ENCODE measurements around the gene UBE2R2.

DNA sequence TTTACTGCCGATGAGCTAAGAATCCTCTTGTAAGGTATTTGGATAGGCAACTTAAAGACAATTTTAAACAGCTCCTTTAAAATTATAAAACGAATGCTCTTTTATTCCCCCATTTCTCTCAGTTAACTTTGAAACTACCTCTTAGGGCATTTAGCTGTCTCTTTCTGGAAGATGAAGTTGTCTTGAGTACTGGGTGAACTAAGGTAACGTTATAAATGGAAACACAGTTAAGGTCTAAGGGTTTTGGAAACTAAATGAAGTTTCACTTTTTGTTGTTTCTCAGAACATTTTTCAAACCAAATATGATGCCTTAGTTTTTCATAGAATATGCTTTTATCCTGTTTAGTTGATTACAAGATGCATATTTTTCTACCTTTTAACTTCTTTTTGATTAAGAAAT lies 6.8 kb downstream of the UBE2R2 start:
- TF ChIP-seq, protein P1, sequence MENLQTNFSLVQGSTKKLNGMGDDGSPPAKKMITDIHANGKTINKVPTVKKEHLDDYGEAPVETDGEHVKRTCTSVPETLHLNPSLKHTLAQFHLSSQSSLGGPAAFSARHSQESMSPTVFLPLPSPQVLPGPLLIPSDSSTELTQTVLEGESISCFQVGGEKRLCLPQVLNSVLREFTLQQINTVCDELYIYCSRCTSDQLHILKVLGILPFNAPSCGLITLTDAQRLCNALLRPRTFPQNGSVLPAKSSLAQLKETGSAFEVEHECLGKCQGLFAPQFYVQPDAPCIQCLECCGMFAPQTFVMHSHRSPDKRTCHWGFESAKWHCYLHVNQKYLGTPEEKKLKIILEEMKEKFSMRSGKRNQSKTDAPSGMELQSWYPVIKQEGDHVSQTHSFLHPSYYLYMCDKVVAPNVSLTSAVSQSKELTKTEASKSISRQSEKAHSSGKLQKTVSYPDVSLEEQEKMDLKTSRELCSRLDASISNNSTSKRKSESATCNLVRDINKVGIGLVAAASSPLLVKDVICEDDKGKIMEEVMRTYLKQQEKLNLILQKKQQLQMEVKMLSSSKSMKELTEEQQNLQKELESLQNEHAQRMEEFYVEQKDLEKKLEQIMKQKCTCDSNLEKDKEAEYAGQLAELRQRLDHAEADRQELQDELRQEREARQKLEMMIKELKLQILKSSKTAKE (IDR thresholded peaks at IDR 0.05; ENCODE audit: low read depth, poor library complexity, severe bottlenecking): no peak
- TF ChIP-seq YY1 (IDR thresholded peaks at IDR 0.05; ENCODE audit: low read depth, low read length): no peak
- TF ChIP-seq, protein P2, sequence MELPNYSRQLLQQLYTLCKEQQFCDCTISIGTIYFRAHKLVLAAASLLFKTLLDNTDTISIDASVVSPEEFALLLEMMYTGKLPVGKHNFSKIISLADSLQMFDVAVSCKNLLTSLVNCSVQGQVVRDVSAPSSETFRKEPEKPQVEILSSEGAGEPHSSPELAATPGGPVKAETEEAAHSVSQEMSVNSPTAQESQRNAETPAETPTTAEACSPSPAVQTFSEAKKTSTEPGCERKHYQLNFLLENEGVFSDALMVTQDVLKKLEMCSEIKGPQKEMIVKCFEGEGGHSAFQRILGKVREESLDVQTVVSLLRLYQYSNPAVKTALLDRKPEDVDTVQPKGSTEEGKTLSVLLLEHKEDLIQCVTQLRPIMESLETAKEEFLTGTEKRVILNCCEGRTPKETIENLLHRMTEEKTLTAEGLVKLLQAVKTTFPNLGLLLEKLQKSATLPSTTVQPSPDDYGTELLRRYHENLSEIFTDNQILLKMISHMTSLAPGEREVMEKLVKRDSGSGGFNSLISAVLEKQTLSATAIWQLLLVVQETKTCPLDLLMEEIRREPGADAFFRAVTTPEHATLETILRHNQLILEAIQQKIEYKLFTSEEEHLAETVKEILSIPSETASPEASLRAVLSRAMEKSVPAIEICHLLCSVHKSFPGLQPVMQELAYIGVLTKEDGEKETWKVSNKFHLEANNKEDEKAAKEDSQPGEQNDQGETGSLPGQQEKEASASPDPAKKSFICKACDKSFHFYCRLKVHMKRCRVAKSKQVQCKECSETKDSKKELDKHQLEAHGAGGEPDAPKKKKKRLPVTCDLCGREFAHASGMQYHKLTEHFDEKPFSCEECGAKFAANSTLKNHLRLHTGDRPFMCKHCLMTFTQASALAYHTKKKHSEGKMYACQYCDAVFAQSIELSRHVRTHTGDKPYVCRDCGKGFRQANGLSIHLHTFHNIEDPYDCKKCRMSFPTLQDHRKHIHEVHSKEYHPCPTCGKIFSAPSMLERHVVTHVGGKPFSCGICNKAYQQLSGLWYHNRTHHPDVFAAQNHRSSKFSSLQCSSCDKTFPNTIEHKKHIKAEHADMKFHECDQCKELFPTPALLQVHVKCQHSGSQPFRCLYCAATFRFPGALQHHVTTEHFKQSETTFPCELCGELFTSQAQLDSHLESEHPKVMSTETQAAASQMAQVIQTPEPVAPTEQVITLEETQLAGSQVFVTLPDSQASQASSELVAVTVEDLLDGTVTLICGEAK (IDR thresholded peaks at IDR 0.05; ENCODE audit: borderline replicate concordance): no peak
- TF ChIP-seq, protein P3, sequence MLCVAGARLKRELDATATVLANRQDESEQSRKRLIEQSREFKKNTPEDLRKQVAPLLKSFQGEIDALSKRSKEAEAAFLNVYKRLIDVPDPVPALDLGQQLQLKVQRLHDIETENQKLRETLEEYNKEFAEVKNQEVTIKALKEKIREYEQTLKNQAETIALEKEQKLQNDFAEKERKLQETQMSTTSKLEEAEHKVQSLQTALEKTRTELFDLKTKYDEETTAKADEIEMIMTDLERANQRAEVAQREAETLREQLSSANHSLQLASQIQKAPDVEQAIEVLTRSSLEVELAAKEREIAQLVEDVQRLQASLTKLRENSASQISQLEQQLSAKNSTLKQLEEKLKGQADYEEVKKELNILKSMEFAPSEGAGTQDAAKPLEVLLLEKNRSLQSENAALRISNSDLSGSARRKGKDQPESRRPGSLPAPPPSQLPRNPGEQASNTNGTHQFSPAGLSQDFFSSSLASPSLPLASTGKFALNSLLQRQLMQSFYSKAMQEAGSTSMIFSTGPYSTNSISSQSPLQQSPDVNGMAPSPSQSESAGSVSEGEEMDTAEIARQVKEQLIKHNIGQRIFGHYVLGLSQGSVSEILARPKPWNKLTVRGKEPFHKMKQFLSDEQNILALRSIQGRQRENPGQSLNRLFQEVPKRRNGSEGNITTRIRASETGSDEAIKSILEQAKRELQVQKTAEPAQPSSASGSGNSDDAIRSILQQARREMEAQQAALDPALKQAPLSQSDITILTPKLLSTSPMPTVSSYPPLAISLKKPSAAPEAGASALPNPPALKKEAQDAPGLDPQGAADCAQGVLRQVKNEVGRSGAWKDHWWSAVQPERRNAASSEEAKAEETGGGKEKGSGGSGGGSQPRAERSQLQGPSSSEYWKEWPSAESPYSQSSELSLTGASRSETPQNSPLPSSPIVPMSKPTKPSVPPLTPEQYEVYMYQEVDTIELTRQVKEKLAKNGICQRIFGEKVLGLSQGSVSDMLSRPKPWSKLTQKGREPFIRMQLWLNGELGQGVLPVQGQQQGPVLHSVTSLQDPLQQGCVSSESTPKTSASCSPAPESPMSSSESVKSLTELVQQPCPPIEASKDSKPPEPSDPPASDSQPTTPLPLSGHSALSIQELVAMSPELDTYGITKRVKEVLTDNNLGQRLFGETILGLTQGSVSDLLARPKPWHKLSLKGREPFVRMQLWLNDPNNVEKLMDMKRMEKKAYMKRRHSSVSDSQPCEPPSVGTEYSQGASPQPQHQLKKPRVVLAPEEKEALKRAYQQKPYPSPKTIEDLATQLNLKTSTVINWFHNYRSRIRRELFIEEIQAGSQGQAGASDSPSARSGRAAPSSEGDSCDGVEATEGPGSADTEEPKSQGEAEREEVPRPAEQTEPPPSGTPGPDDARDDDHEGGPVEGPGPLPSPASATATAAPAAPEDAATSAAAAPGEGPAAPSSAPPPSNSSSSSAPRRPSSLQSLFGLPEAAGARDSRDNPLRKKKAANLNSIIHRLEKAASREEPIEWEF (IDR thresholded peaks at IDR 0.05; ENCODE audit: insufficient replicate concordance, low read depth, low read length): no peak
- TF ChIP-seq TAF1 (IDR thresholded peaks at IDR 0.05; ENCODE audit: borderline replicate concordance, low read depth, low read length): no peak
- TF ChIP-seq, protein P4, sequence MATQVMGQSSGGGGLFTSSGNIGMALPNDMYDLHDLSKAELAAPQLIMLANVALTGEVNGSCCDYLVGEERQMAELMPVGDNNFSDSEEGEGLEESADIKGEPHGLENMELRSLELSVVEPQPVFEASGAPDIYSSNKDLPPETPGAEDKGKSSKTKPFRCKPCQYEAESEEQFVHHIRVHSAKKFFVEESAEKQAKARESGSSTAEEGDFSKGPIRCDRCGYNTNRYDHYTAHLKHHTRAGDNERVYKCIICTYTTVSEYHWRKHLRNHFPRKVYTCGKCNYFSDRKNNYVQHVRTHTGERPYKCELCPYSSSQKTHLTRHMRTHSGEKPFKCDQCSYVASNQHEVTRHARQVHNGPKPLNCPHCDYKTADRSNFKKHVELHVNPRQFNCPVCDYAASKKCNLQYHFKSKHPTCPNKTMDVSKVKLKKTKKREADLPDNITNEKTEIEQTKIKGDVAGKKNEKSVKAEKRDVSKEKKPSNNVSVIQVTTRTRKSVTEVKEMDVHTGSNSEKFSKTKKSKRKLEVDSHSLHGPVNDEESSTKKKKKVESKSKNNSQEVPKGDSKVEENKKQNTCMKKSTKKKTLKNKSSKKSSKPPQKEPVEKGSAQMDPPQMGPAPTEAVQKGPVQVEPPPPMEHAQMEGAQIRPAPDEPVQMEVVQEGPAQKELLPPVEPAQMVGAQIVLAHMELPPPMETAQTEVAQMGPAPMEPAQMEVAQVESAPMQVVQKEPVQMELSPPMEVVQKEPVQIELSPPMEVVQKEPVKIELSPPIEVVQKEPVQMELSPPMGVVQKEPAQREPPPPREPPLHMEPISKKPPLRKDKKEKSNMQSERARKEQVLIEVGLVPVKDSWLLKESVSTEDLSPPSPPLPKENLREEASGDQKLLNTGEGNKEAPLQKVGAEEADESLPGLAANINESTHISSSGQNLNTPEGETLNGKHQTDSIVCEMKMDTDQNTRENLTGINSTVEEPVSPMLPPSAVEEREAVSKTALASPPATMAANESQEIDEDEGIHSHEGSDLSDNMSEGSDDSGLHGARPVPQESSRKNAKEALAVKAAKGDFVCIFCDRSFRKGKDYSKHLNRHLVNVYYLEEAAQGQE (IDR thresholded peaks at IDR 0.05; ENCODE audit: low read depth, low read length): no peak
- no peak for TF ChIP-seq EP300 (IDR thresholded peaks at IDR 0.05; ENCODE audit: borderline replicate concordance in 1 of 2, control insufficient read depth in 1 of 2, low read depth in 2 of 2, low read length in 2 of 2)
- TF ChIP-seq, protein P5, sequence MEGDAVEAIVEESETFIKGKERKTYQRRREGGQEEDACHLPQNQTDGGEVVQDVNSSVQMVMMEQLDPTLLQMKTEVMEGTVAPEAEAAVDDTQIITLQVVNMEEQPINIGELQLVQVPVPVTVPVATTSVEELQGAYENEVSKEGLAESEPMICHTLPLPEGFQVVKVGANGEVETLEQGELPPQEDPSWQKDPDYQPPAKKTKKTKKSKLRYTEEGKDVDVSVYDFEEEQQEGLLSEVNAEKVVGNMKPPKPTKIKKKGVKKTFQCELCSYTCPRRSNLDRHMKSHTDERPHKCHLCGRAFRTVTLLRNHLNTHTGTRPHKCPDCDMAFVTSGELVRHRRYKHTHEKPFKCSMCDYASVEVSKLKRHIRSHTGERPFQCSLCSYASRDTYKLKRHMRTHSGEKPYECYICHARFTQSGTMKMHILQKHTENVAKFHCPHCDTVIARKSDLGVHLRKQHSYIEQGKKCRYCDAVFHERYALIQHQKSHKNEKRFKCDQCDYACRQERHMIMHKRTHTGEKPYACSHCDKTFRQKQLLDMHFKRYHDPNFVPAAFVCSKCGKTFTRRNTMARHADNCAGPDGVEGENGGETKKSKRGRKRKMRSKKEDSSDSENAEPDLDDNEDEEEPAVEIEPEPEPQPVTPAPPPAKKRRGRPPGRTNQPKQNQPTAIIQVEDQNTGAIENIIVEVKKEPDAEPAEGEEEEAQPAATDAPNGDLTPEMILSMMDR (IDR thresholded peaks at IDR 0.05 in 2 of 3, conservative IDR thresholded peaks at IDR 0.05 in 1 of 3; ENCODE audit: control insufficient read depth in 2 of 3, extremely low read depth in 1 of 3, insufficient read depth in 1 of 3, low read depth in 3 of 3, low read length in 3 of 3): no peak
- no peak for TF ChIP-seq SUPT20H (IDR thresholded peaks at IDR 0.05; ENCODE audit: borderline replicate concordance, control insufficient read depth, low read depth, low read length)
- no peak for TF ChIP-seq CHD2 (IDR thresholded peaks at IDR 0.05; ENCODE audit: borderline replicate concordance, low read depth, low read length)

Data from GM12878 (cell line).